Activated CD4-positive, alpha-beta memory T cell treated with anti-CD3 and anti-CD28 coated beads for 36 hours (primary cell): ENCODE measurements around the gene ARHGDIA. TPM values are rescaled to one million over a fixed set of nuclear protein-coding genes. Genes with fewer than 3 reads are reported as not detected.

ENCODE experiments used
- CTCF ChIA-PET: fragments of 350-600 bp; sonication (Branson Sonifier 250); formaldehyde crosslinking; loops from one replicate; lab custom pipeline; 2021; ENCODE audit warnings: antibody characterized with exemption, inconsistent platforms; lab: Charles Lee
- POLR2A ChIA-PET: fragments of 350-600 bp; sonication (Branson Sonifier 250); formaldehyde crosslinking; loops from one replicate; lab custom pipeline; 2021; ENCODE audit warnings: antibody characterized with exemption; lab: Charles Lee
- DNase-seq: peaks from one replicate; pipeline ENCODE4 v3.0.0-alpha.2; 2020
- H3K27ac Mint-ChIP-seq: one replicate; pipeline ENCODE4 v1.8.0; 2021; ENCODE audit warnings: mixed read lengths
- H3K27me3 Mint-ChIP-seq: one replicate; pipeline ENCODE4 v1.8.0; 2021; ENCODE audit warnings: mixed read lengths
- H3K36me3 Mint-ChIP-seq: one replicate; pipeline ENCODE4 v1.8.0; 2021; ENCODE audit warnings: mixed read lengths
- H3K4me1 Mint-ChIP-seq: one replicate; pipeline ENCODE4 v1.8.0; 2021; ENCODE audit warnings: low read depth, mixed read lengths
- H3K4me3 Mint-ChIP-seq: one replicate; pipeline ENCODE4 v1.8.0; 2021; ENCODE audit warnings: mild to moderate bottlenecking, mixed read lengths
- H3K9me3 Mint-ChIP-seq: one replicate; pipeline ENCODE4 v1.8.0; 2021; ENCODE audit warnings: mixed read lengths
- intact Hi-C: fragments of 100-400 bp; cut with micrococcal nuclease; formaldehyde crosslinking; loops from one replicate; pipeline ENCODE4 v1.15.1; 2023
- total RNA-seq, 2 experiments: library from RNA; stranded (reverse); gene quantifications; one replicate each; pipeline ENCODE4 v1.2.3, GENCODE V29; 2021

The ARHGDIA gene
- total RNA-seq, 2 experiments from 2014 or later = 526 to 531 TPM

DNA sequence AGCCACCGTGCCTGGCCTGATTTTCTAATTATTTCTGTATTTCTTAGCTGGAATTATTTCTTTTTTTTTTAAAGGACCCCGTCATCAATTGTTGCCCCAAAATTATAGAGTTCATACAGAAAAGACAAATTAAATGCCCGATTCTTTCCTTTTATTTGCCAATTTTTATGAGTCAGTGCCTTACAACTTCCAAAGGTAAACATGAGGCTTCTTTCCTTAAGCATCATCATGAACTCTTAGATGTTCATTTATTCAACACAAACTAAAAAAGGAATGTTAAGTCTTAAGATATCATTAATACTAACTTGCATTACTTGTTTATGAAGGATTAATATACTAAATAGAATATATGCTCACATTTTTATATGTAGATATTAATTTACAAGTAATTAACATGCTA lies 7.2 kb upstream of the ARHGDIA start:
- H3K4me3 Mint-ChIP-seq = no peak overlapping the region
- no peak overlapping the region for H3K27ac Mint-ChIP-seq
- ChIA-PET CTCF (interaction anchor here (0.7 kb wide), 1 partner anchor 212 kb away, joined by 3 read pairs; no protein-coding TSS in a partner anchor), POLR2A (no interaction called here)
- no peaks in the 10 kb centered on the region for H3K27me3 Mint-ChIP-seq
- H3K36me3 Mint-ChIP-seq = peaks cover 35% of the 10 kb centered on the region
- no peak for DNase-seq
- peaks cover 13% of the 10 kb centered on the region for H3K4me1 Mint-ChIP-seq
- intact Hi-C loops = no loop called here
- no peaks in the 10 kb centered on the region for H3K9me3 Mint-ChIP-seq

DNA sequence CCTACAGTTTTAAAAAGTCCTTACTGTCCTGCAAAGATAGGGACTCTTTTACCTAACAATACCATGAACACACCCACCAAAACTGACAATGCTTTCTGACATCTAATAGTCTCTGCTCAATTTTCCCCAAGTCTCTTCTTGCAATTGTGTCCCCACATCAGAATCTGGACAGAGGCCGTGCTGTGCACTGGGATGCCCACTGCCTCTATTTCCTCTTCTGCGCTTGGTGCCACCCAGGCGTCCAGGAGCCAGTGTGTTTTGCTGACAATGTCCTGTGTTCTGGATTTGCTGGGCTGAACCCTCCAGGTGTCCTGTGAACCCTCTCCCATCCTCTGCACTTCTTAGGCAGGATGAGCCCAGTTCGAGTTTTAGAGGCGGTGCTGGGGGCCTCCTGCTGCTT lies 6.4 kb upstream of the ARHGDIA start:
- Mint-ChIP-seq H3K4me3 (no peak overlapping the region), H3K9me3 (no peaks in the 10 kb centered on the region), H3K27me3 (no peaks in the 10 kb centered on the region), H3K36me3 (peaks cover 32% of the 10 kb centered on the region), H3K27ac (no peak overlapping the region), H3K4me1 (peaks cover 20% of the 10 kb centered on the region)
- DNase-seq = no peak
- CTCF ChIA-PET = interaction anchor here (0.7 kb wide), 1 partner anchor 213 kb away, joined by 3 read pairs; no protein-coding TSS in a partner anchor
- POLR2A ChIA-PET = interaction anchor here (0.6 kb wide), 1 partner anchor 203 kb away, joined by 3 read pairs; no protein-coding TSS in a partner anchor
- intact Hi-C loops = no loop called here

DNA sequence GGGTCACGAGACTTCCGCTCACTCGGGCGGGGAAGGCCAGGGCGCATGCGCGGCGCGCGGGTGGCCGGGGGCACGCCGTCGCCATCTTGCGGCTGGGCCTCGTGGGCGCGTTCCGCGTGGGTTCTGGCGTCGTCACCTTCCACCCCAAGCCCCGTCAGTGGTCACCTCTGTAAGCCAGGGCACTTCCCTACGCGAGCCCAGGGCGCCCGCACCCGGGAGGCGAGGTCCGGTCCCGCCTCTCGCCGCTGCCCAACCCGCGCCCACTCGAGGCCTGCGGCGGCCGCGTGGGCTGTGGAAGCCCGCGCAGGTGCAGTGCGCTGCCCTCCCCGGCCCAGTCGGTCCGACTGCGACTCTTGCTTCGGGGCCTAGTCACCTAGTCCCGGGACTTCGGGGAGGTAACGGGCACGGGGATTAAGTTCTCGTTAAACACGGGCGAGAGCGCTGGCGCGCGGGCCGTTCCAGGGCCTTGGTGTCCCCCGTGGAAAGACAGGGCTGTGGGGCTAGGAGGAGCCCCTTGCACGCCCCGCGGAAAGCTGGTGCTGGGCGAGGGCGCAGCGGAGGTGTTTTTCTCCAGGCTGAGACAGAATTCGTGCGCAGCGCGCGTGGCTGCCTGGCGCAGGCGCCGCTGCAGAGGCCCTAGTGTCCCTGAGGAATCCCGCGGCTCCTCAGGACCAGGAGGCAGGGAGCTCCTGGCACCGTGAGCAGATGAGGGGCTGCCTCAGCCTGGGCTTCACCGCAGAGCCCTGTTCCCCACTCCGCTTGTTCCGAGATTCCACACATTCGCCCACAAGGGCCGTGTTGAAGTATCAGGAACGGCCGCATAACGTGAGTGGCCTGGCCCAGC lies 472 bp upstream of the ARHGDIA start:
- CTCF ChIA-PET = interaction anchor here (1.3 kb wide), 1 partner anchor 188 kb away, joined by 3 read pairs; the partner anchor contains the start of genes ARL16 and HGS
- POLR2A ChIA-PET = interaction anchor here (0.7 to 3.1 kb wide), 7 partner anchors 8 to 54 kb away, joined by 3 to 21 read pairs (median 6); partner anchors contain the start of genes ALYREF, ANAPC11 and P4HB
- H3K4me3 Mint-ChIP-seq = peak overlapping the region; percentile 85
- H3K27ac Mint-ChIP-seq = peak overlapping the region; percentile 94
- DNase-seq = peak; percentile 96
- no peaks in the 10 kb centered on the region for H3K9me3 Mint-ChIP-seq
- peaks cover 45% of the 10 kb centered on the region for H3K4me1 Mint-ChIP-seq
- peaks cover 36% of the 10 kb centered on the region for H3K36me3 Mint-ChIP-seq
- no peaks in the 10 kb centered on the region for H3K27me3 Mint-ChIP-seq
- intact Hi-C loops = loop anchor here (1.0 to 5.0 kb wide), 7 partner anchors 11 to 226 kb away; partner anchors contain the start of genes ALYREF, ANAPC11, ASPSCR1 and FASN

GRCh38 chr17:81870131-81870980 lies 781 bp downstream of the ARHGDIA start:
- Mint-ChIP-seq H3K9me3 (no peaks in the 10 kb centered on the region), H3K36me3 (peaks cover 41% of the 10 kb centered on the region), H3K4me3 (peak overlapping the region; percentile 88), H3K27me3 (no peaks in the 10 kb centered on the region), H3K27ac (peak overlapping the region; percentile 92), H3K4me1 (peaks cover 50% of the 10 kb centered on the region)
- peak; percentile 62 for DNase-seq
- ChIA-PET CTCF (interaction anchor here (0.8 to 2.3 kb wide), 13 partner anchors 9 to 168 kb away, joined by 3 to 8 read pairs (median 4); partner anchors contain the start of genes CENPX, DCXR, LRRC45 and MAFG), POLR2A (interaction anchor here (0.7 to 3.1 kb wide), 13 partner anchors 9 to 207 kb away, joined by 3 to 21 read pairs (median 3); partner anchors contain the start of genes ALYREF, ANAPC11, MAFG and MCRIP1)
- intact Hi-C loops = loop anchor here (5.0 kb wide), 5 partner anchors 38 to 227 kb away; partner anchors contain the start of genes ASPSCR1, FASN, MAFG and MCRIP1

DNA sequence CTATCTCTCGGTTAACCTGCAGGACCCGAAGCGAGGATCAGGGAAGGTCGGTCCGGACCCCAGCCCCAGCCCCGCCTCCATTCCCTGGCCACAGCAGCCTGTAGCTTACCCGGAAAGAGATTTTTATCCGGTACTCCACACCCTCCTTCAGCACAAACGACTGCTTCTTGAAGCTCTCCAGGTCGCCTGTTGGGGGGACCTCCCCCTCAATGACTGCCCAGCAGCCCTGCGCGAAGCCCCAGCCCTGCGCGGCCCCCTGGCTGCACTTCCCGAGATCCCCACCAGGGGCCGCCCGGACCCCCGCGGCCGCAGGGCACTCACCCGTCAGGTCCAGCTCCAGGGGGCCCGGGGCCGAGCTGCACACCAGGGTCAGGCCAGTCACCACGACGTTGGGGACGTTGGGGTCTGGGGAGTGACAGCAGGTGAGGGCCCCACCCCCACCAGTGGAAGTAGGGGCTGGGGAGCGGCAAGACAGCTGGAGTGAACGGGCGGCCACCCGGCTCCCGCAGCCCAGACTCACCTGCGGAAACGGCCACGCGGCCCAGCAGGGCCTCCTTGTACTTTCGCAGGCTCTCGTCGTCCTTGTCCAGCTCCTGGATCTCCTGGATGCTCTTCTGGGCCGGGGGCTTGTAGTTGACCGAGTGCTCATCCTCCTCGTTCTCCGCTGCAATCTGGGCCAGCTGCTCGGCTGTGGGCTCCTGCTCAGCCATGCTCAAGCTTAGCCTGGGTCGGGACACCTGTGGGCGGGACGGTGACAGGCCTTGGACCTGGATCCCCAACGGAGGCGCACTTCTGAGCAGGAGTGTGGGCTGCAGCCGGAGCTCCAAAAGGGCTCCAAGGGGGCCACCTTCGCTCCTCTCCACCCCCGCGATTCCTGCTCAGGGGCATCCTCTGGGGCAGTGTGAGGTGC lies 1.7 kb downstream of the ARHGDIA start:
- H3K27me3 Mint-ChIP-seq = no peaks in the 10 kb centered on the region
- H3K36me3 Mint-ChIP-seq = peaks cover 43% of the 10 kb centered on the region
- H3K27ac Mint-ChIP-seq = peak overlapping the region; percentile 92
- H3K9me3 Mint-ChIP-seq = no peaks in the 10 kb centered on the region
- intact Hi-C loops = loop anchor here (5.0 kb wide), 5 partner anchors 37 to 228 kb away; partner anchors contain the start of genes ASPSCR1, FASN, MAFG and MCRIP1
- CTCF ChIA-PET = interaction anchor here (0.8 to 2.3 kb wide), 16 partner anchors 8 to 196 kb away, joined by 3 to 8 read pairs (median 4); partner anchors contain the start of genes CENPX, DCXR, DUS1L and LRRC45
- POLR2A ChIA-PET = interaction anchor here (0.5 to 3.1 kb wide), 13 partner anchors 8 to 207 kb away, joined by 3 to 21 read pairs (median 3); partner anchors contain the start of genes ALYREF, ANAPC11, MAFG and MCRIP1
- H3K4me1 Mint-ChIP-seq = peaks cover 47% of the 10 kb centered on the region
- peak overlapping the region; percentile 88 for H3K4me3 Mint-ChIP-seq
- peak; percentile 55 for DNase-seq

- Mint-ChIP-seq H3K4me1 (peaks cover 43% of the 10 kb centered on the region), H3K27ac (peak overlapping the region; percentile 92), H3K4me3 (peak overlapping the region; percentile 88), H3K27me3 (no peaks in the 10 kb centered on the region), H3K9me3 (no peaks in the 10 kb centered on the region), H3K36me3 (peaks cover 42% of the 10 kb centered on the region)
- intact Hi-C loops = no loop called here
- peak; percentile 22 for DNase-seq
- POLR2A ChIA-PET = interaction anchor here (0.5 to 3.1 kb wide), 5 partner anchors 7 to 166 kb away, joined by 3 to 21 read pairs (median 14); partner anchors contain the start of genes ALYREF, ANAPC11, MCRIP1 and MRPL12
- CTCF ChIA-PET = interaction anchor here (1.0 to 2.3 kb wide), 9 partner anchors 10 to 169 kb away, joined by 3 to 7 read pairs (median 4); partner anchors contain the start of genes CENPX, DCXR, LRRC45 and SIRT7
These were observed 2.4 kb downstream of the ARHGDIA start for GRCh38 chr17:81868674-81869220.

DNA sequence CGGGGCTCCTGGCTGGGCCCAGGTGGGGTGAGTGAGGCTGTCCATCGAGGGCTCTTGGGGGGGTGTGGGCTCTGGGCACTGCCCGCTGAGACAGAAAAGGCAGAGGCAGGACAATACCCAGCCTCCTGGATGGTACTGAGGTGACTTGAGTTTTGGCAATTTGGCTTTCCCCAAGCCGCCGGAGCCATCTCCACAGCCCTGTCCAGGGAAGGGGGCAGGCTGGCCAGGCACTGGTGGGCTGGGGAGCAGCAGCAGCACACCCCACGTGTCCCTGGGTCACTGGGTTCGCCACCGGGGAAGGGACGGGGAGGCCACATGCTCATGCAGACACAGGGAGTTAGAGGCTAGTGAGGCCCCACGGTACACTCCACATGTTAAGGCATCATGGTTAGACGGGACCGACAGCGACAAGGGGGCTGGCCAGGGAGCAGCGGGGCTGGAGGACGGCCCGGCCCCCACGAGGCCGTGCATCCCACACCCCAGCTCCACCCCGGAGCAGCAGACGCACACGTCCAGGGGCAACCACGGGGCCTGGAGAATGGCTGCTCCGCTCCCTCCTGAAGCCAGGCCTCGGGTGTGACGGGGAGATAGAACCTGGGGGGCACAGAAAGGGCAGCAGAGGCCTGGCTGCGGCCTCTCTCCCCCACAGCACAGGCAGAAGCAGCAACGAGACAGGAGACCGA lies 3.0 kb downstream of the ARHGDIA start:
- intact Hi-C loops = no loop called here
- no peaks in the 10 kb centered on the region for H3K9me3 Mint-ChIP-seq
- peak overlapping the region; percentile 42 for H3K27ac Mint-ChIP-seq
- peaks cover 47% of the 10 kb centered on the region for H3K36me3 Mint-ChIP-seq
- no peak for DNase-seq
- H3K4me3 Mint-ChIP-seq = peak overlapping the region; percentile 41
- ChIA-PET POLR2A (interaction anchor here (1.6 to 3.1 kb wide), 2 partner anchors 18 to 23 kb away, joined by 3 to 16 read pairs; partner anchors contain the start of genes ALYREF and ANAPC11), CTCF (interaction anchor here (0.6 to 2.3 kb wide), 2 partner anchors 166 to 288 kb away, joined by 3 to 5 read pairs; no protein-coding TSS in a partner anchor)
- H3K27me3 Mint-ChIP-seq = no peaks in the 10 kb centered on the region
- H3K4me1 Mint-ChIP-seq = peaks cover 44% of the 10 kb centered on the region

- DNase-seq = peak; percentile 31
- H3K27ac Mint-ChIP-seq = peak overlapping the region; percentile 69
- intact Hi-C loops = no loop called here
- H3K4me1 Mint-ChIP-seq = peaks cover 44% of the 10 kb centered on the region
- POLR2A ChIA-PET = interaction anchor here (1.6 kb wide), 1 partner anchor 19 kb away, joined by 3 read pairs; no protein-coding TSS in a partner anchor
- CTCF ChIA-PET = interaction anchor here (0.6 kb wide), 1 partner anchor 288 kb away, joined by 3 read pairs; no protein-coding TSS in a partner anchor
- peak overlapping the region; percentile 42 for H3K4me3 Mint-ChIP-seq
- no peaks in the 10 kb centered on the region for H3K27me3 Mint-ChIP-seq
- H3K36me3 Mint-ChIP-seq = peaks cover 53% of the 10 kb centered on the region
- no peaks in the 10 kb centered on the region for H3K9me3 Mint-ChIP-seq
These were observed 3.8 kb downstream of the ARHGDIA start for GRCh38 chr17:81867170-81867990.
